GM19372 (cell line): ENCODE data around the gene PKP1.

Experiments
- ATAC-seq: cut with Tn5 transposase; IDR thresholded peaks from one replicate; pipeline ENCODE4 v1.9.1; 2021; ENCODE audit warnings: mild to moderate bottlenecking, low read depth, moderate library complexity; ENCODE audit not compliant: unreplicated experiment

PKP1 gene

GRCh38 chr1:201279313-201279712 is 4.0 kb upstream of the PKP1 start:
- ATAC-seq: no peak

- no peak for ATAC-seq
These were observed 2.4 kb upstream of the PKP1 start for GRCh38 chr1:201280884-201281283.

GRCh38 chr1:201281573-201281972 is 1.7 kb upstream of the PKP1 start:
- ATAC-seq: no peak

GRCh38 chr1:201282216-201282615 is 1.1 kb upstream of the PKP1 start:
- no peak for ATAC-seq

- no peak for ATAC-seq
These were observed 689 bp downstream of the PKP1 start for GRCh38 chr1:201283836-201284553.

GRCh38 chr1:201284636-201285035 is 1.3 kb downstream of the PKP1 start:
- ATAC-seq: no peak

- ATAC-seq: no peak
These were observed 2.5 kb downstream of the PKP1 start for GRCh38 chr1:201285846-201286245.

GRCh38 chr1:201286445-201286844 is 3.1 kb downstream of the PKP1 start:
- ATAC-seq: no peak

- ATAC-seq: no peak
These were observed 4.7 kb downstream of the PKP1 start for GRCh38 chr1:201288007-201288406.

- no peak for ATAC-seq
These were observed 5.5 kb downstream of the PKP1 start for GRCh38 chr1:201288765-201289164.

- no peak for ATAC-seq
These were observed 7.2 kb downstream of the PKP1 start for GRCh38 chr1:201290551-201290950.

GRCh38 chr1:201291916-201292315 is 8.6 kb downstream of the PKP1 start:
- ATAC-seq: no peak

GRCh38 chr1:201294876-201295275 is 11.6 kb downstream of the PKP1 start:
- no peak for ATAC-seq

- no peak for ATAC-seq
These were observed 12.0 kb downstream of the PKP1 start for GRCh38 chr1:201295346-201295745.

GRCh38 chr1:201295861-201296260 is 12.6 kb downstream of the PKP1 start:
- no peak for ATAC-seq

- ATAC-seq: no peak
These were observed 13.0 kb downstream of the PKP1 start for GRCh38 chr1:201296352-201296751.

GRCh38 chr1:201298396-201299381 is 15.4 kb downstream of the PKP1 start:
- ATAC-seq: no peak

- no peak for ATAC-seq
These were observed 16.7 kb downstream of the PKP1 start for GRCh38 chr1:201299968-201300367.

- ATAC-seq: no peak
These were observed 17.3 kb downstream of the PKP1 start for GRCh38 chr1:201300641-201301040.

GRCh38 chr1:201302163-201303152 is 19.2 kb downstream of the PKP1 start:
- ATAC-seq: no peak
